Glomerular visceral epithelial cell (primary cell): Measurements from ENCODE around the gene LLGL2.

Experiments used
- DNase-seq: peaks from one replicate; pipeline ENCODE4 v3.0.0-alpha.2; 2016; ENCODE audit errors: extremely low spot score

Gene LLGL2

DNA sequence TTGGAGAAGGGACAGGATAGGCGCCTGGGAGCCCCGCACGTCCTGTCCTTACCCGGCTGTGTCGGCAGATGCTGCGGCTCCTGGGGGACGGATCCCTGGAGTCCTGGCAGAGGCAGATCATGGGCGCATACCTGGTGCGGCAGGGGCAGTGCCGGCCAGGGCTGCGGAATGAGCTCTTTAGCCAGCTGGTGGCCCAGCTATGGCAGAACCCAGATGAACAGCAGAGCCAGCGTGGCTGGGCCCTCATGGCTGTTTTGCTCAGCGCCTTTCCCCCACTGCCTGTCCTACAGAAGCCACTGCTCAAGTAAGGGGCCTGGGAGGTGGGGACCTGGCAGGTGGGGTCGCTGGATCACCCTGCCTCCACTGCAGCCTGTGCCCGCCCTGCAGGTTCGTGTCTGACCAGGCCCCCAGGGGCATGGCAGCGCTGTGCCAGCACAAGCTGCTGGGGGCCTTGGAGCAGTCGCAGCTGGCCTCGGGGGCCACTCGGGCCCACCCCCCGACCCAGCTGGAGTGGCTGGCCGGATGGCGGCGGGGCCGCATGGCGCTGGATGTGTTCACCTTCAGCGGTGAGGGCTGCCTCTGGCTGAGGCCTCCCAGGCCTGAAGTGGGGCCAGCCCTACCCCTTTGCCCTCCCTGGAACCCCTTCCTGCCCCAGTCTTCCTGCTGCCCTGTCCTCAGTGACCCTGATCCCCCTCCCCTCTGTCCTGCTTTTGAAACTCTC is 87.6 kb downstream of the LLGL2 start:
- no peak for DNase-seq

- DNase-seq = no peak
These were observed 88.5 kb downstream of the LLGL2 start for GRCh38 chr17:75614006-75614405.

DNA sequence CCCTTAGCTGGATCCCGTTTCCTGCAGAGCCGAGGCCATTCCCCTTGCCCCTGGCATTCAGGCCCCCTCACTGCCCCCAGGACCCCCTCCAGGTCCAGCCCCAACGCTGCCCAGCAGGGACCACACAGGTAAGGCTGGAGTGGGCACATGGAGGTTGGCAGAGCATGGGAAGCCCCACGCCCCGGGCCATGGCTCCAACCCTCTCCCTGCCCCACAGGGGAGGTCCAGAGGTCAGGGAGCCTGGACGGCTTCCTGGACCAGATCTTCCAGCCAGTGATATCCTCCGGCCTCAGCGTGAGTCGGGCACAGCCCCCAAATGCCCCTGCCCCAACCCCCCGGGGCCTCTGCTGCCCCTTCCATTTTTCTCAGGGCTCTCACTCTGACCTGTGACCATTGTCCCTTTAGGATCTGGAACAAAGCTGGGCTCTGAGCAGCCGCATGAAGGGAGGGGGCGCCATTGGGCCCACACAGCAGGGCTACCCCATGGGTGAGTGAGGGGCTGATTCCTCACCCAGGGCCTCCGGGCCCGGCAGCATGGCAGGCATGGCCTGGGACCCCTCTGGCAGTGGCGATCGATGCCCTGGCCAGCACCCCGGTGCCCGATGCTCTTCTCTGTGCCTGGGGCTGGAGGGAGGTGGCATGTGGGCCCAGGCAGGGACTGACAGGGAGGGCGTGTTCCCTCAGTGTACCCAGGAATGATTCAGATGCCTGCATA is 89.2 kb downstream of the LLGL2 start:
- no peak for DNase-seq

DNA sequence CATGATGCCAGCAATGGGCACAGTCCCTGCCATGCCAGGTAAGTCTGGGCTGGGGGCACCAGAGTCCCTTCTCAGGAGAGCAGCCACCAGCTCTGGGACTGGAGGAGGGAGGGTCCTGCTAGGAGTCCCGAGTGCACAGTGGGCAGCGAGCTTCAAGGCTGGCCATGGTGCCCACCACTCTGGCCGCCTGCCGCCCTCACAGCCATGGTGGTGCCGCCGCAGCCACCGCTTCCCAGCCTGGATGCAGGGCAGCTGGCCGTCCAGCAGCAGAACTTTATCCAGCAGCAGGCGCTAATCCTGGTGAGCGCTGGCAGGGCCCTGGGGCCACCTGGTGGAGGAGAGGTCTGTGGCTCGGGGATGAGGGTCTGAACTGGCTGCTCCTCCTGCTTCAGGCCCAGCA is 89.8 kb downstream of the LLGL2 start:
- no peak for DNase-seq

- no peak for DNase-seq
These were observed 91.1 kb downstream of the LLGL2 start for GRCh38 chr17:75616521-75617122.

- DNase-seq = no peak
These were observed 91.7 kb downstream of the LLGL2 start for GRCh38 chr17:75617218-75617617.

DNA sequence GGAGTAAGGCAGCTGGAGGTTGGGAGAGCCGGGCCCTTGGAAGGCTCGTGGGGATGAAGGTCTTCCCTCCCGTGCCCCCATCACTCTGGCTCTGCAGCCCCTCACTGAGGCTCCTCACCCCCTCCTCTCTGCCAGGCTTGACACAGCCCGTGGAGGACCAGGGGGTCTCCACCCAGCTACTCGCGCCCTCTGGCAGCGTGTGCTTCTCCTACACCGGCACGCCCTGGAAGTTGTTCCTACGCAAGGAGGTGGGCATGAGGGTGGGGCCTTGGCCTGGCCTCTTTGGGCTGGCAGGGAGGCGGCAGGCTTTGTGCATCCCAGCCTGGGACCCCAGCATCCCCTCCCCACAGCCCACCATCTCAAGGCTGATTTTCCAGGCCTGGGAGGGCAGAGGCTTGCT is 92.2 kb downstream of the LLGL2 start:
- no peak for DNase-seq

- peak; percentile 47 for DNase-seq
These were observed 94.3 kb downstream of the LLGL2 start for GRCh38 chr17:75619506-75620431.

DNA sequence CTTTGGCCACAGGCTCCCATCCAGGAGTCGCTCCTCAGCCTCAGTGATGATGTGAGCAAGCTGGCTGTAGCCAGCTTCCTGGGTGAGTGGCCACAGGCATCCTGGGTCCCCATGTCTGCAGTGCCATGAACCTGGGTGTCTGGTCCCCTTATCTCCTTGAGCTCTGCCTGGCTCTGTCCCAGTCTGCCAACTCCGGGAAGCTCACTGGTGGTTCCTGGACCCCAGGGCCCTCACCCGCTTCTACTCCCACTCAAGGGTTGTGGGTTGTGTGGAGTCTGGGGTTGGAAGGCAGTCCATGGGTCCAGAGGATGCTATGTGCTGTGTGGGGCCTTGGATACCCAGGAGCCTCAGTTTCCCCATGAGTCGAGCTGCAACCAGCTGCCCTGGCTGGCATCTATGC is 96.0 kb downstream of the LLGL2 start:
- DNase-seq = no peak

GRCh38 chr17:75622076-75622475 is 96.6 kb downstream of the LLGL2 start:
- DNase-seq = no peak

GRCh38 chr17:75622771-75623273 is 97.3 kb downstream of the LLGL2 start:
- DNase-seq = no peak

GRCh38 chr17:75623386-75623785 is 97.9 kb downstream of the LLGL2 start:
- DNase-seq = peak; percentile 30

DNA sequence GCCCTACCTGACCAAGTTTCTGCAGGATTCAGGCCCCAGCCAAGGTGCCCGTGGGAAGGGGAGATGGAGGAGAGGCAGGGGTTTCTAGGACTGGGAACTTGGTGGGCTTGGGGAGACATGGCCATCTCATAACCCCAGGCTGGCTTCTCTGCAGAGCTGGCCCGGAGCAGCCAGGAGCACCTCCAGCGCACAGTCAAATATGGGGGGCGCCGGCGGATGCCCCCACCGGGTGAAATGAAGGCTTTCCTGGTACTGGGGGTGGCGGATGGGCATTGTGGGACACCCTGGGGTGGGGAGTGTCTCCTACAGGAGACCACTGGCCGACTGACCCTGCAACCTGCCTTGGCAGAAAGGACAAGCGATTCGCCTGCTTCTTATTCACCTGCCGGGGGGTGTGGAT is 98.5 kb downstream of the LLGL2 start:
- DNase-seq = no peak
